Skeletal muscle tissue (tissue), 4 donors: Measurements from ENCODE around the gene DMD. TPM values are rescaled to one million over a fixed set of nuclear protein-coding genes. Genes with fewer than 3 reads are reported as not detected.

Experiments
- H3K27ac ChIP-seq: one replicate; pipeline ENCODE4 v1.7.0; 2013; ENCODE audit warnings: mild to moderate bottlenecking, low read depth, low read length, inconsistent platforms
- H3K27me3 ChIP-seq, 3 donors: one replicate each; pipeline ENCODE4 v1.7.0; 2013; ENCODE audit warnings: low read length in 3 of 3; ENCODE audit not compliant: control insufficient read depth in 3 of 3, insufficient read depth in 3 of 3
- H3K36me3 ChIP-seq, 3 donors: one replicate each; pipeline ENCODE4 v1.7.0; 2013; ENCODE audit warnings: low read length in 3 of 3; ENCODE audit not compliant: control insufficient read depth in 3 of 3, insufficient read depth in 3 of 3
- H3K4me1 ChIP-seq, 3 donors: one replicate each; pipeline ENCODE4 v1.7.0; 2013; ENCODE audit warnings: low read length in 3 of 3, mild to moderate bottlenecking in 3 of 3; ENCODE audit not compliant: control insufficient read depth in 3 of 3, insufficient read depth in 3 of 3
- H3K4me3 ChIP-seq, 3 donors: one replicate each; pipeline ENCODE4 v1.7.0; 2013; ENCODE audit warnings: low read length in 3 of 3
- H3K9ac ChIP-seq, 3 donors: one replicate each; pipeline ENCODE4 v1.7.0; 2013; ENCODE audit warnings: low read length in 3 of 3, mild to moderate bottlenecking in 3 of 3, moderate library complexity in 2 of 3, low read depth in 1 of 3
- H3K9me3 ChIP-seq, 3 donors: one replicate each; pipeline ENCODE4 v1.7.0; 2013; ENCODE audit warnings: low read length in 3 of 3; ENCODE audit not compliant: control insufficient read depth in 3 of 3
- total RNA-seq: library from RNA; depleted of rRNA; stranded (reverse); fragments of >200 nt; gene quantifications from one replicate; pipeline ENCODE4 v1.2.3, GENCODE V29; 2014
- donor health status: Osteomylitis.

Gene DMD
- total RNA-seq, 1 donor from 2014 or later: 190 TPM

DNA sequence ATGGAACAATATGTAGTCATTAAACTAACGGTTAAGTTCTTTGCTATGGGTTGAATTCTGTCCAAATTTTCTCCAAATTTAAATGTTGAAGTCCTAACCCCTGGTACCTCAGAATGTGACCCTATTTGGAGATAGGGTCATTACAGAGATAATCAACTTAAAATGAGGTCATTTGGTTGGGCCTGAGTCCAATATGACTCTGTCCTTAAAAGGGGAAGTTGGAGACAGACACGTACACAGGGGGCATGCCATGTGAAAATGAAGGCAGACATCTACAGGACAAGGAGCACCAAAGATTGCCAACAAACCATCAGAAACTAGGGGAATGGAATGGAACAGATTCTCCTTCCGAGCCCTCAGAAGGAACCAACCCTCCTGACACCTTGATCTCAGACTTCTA, 1647.6 kb downstream of the DMD start:
- Histone ChIP-seq H3K27me3 (no peaks in the 10 kb centered on the region), H3K9me3 (no peaks in the 10 kb centered on the region), H3K36me3 (no peaks in the 10 kb centered on the region), H3K27ac (no peak overlapping the region), H3K9ac (no peak overlapping the region), H3K4me1 (no peaks in the 10 kb centered on the region), H3K4me3 (no peak overlapping the region)

- Histone ChIP-seq H3K4me1 (peaks cover 0 to 2% (median 0%) of the 10 kb centered on the region in 3 donors), H3K9ac (no peak overlapping the region), H3K27ac (no peak overlapping the region), H3K36me3 (no peaks in the 10 kb centered on the region), H3K4me3 (no peak overlapping the region), H3K9me3 (no peaks in the 10 kb centered on the region), H3K27me3 (no peaks in the 10 kb centered on the region)
Observed at GRCh38 chrX:31555506-31555905, 1655.8 kb downstream of the DMD start.

- H3K27ac ChIP-seq: no peak overlapping the region
- H3K27me3 ChIP-seq: no peaks in the 10 kb centered on the region
Observed at GRCh38 chrX:31551913-31552312, 1659.4 kb downstream of the DMD start.

GRCh38 chrX:31550158-31550557, 1661.2 kb downstream of the DMD start:
- Histone ChIP-seq H3K9ac (no peak overlapping the region), H3K4me1 (no peaks in the 10 kb centered on the region), H3K27ac (no peak overlapping the region), H3K36me3 (no peaks in the 10 kb centered on the region), H3K4me3 (no peak overlapping the region), H3K27me3 (no peaks in the 10 kb centered on the region), H3K9me3 (no peaks in the 10 kb centered on the region)

More at GRCh38 chrX:31551913-31552312, 1659.4 kb downstream of the DMD start:
- Histone ChIP-seq H3K4me3 (no peak overlapping the region), H3K36me3 (no peaks in the 10 kb centered on the region), H3K9ac (no peak overlapping the region), H3K4me1 (peaks cover 0 to 2% (median 0%) of the 10 kb centered on the region in 3 donors), H3K9me3 (no peaks in the 10 kb centered on the region)

GRCh38 chrX:31547816-31548215, 1663.5 kb downstream of the DMD start:
- no peak overlapping the region for H3K4me3 ChIP-seq
- no peaks in the 10 kb centered on the region for H3K9me3 ChIP-seq
- no peak overlapping the region for H3K9ac ChIP-seq
- H3K4me1 ChIP-seq: no peaks in the 10 kb centered on the region
- H3K27me3 ChIP-seq: no peaks in the 10 kb centered on the region
- no peaks in the 10 kb centered on the region for H3K36me3 ChIP-seq
- no peak overlapping the region for H3K27ac ChIP-seq

- Histone ChIP-seq H3K9ac (no peak overlapping the region), H3K4me3 (no peak overlapping the region), H3K9me3 (no peaks in the 10 kb centered on the region), H3K27ac (no peak overlapping the region), H3K36me3 (no peaks in the 10 kb centered on the region), H3K27me3 (no peaks in the 10 kb centered on the region), H3K4me1 (no peaks in the 10 kb centered on the region)
Observed at GRCh38 chrX:31547416-31547815, 1663.9 kb downstream of the DMD start.

DNA sequence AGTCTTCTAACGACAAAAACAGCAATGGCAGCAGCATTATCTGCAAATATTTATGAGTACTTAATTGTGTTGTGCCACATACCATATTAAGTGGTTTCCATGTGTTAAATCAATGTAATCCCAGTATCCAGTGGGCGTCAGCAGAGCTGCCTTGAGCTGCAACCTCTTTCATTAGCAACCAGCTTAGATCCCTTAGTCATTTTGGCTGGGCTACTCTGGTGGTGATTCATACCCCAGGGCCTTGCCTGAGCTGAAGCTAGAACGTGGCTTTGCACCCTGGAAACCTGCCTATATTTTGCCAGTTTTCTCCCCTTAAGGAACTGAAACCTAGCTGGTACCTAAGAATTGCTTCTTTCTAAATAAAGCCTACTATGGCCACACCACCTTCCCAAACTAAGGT, 1665.2 kb downstream of the DMD start:
- no peaks in the 10 kb centered on the region for H3K36me3 ChIP-seq
- no peak overlapping the region for H3K9ac ChIP-seq
- no peaks in the 10 kb centered on the region for H3K4me1 ChIP-seq
- no peak overlapping the region for H3K4me3 ChIP-seq
- no peaks in the 10 kb centered on the region for H3K27me3 ChIP-seq
- no peaks in the 10 kb centered on the region for H3K9me3 ChIP-seq
- no peak overlapping the region for H3K27ac ChIP-seq

- Histone ChIP-seq H3K9me3 (no peaks in the 10 kb centered on the region), H3K9ac (no peak overlapping the region), H3K36me3 (no peaks in the 10 kb centered on the region), H3K27ac (no peak overlapping the region), H3K27me3 (no peaks in the 10 kb centered on the region), H3K4me3 (no peak overlapping the region), H3K4me1 (no peaks in the 10 kb centered on the region)
Observed at GRCh38 chrX:31545726-31546125, 1665.6 kb downstream of the DMD start.

- H3K27me3 ChIP-seq: no peaks in the 10 kb centered on the region
- no peaks in the 10 kb centered on the region for H3K4me1 ChIP-seq
- H3K9ac ChIP-seq: no peak overlapping the region
- H3K36me3 ChIP-seq: no peaks in the 10 kb centered on the region
- no peak overlapping the region for H3K27ac ChIP-seq
- no peaks in the 10 kb centered on the region for H3K9me3 ChIP-seq
- H3K4me3 ChIP-seq: no peak overlapping the region
Observed at GRCh38 chrX:31545191-31545590, 1666.2 kb downstream of the DMD start.

- no peak overlapping the region for H3K9ac ChIP-seq
- no peaks in the 10 kb centered on the region for H3K4me1 ChIP-seq
- no peak overlapping the region for H3K27ac ChIP-seq
- no peaks in the 10 kb centered on the region for H3K36me3 ChIP-seq
- no peaks in the 10 kb centered on the region for H3K9me3 ChIP-seq
- no peak overlapping the region for H3K4me3 ChIP-seq
- no peaks in the 10 kb centered on the region for H3K27me3 ChIP-seq
Observed at GRCh38 chrX:31543634-31544033, 1667.7 kb downstream of the DMD start.

- Histone ChIP-seq H3K27me3 (no peaks in the 10 kb centered on the region), H3K4me1 (no peaks in the 10 kb centered on the region), H3K4me3 (no peak overlapping the region), H3K27ac (no peak overlapping the region), H3K9ac (no peak overlapping the region), H3K9me3 (no peaks in the 10 kb centered on the region), H3K36me3 (no peaks in the 10 kb centered on the region)
Observed at GRCh38 chrX:31542566-31542965, 1668.8 kb downstream of the DMD start.
